Iris pigment epithelial cell (primary cell): Measurements from ENCODE around the gene GEMIN7.

Source experiments
- DNase-seq: peaks from one replicate; pipeline ENCODE4 v3.0.0-alpha.2; 2011; ENCODE audit warnings: low read depth

GEMIN7 gene

GRCh38 chr19:45090034-45090433, 11.0 kb downstream of the GEMIN7 start:
- no peak for DNase-seq

GRCh38 chr19:45090606-45091005, 11.5 kb downstream of the GEMIN7 start:
- DNase-seq = no peak

GRCh38 chr19:45091031-45091923, 12.2 kb downstream of the GEMIN7 start:
- peak; percentile 99 for DNase-seq

- DNase-seq = peak; percentile 97
Measured at GRCh38 chr19:45092747-45093678, 14.0 kb downstream of the GEMIN7 start, which contains the start of gene PPP1R37. Gene PPP1R37 (plus strand): TSS chr19:45093179. CDS start chr19:45093326, 147 bp downstream.

- no peak for DNase-seq
Measured at GRCh38 chr19:45094137-45094536, 15.1 kb downstream of the GEMIN7 start.

- DNase-seq = no peak
Measured at GRCh38 chr19:45094707-45095106, 15.6 kb downstream of the GEMIN7 start.

GRCh38 chr19:45095496-45096413, 16.7 kb downstream of the GEMIN7 start:
- DNase-seq = no peak

- no peak for DNase-seq
Measured at GRCh38 chr19:45096700-45097099, 17.6 kb downstream of the GEMIN7 start.

- DNase-seq = no peak
Measured at GRCh38 chr19:45097450-45097775, 18.4 kb downstream of the GEMIN7 start.

- DNase-seq = peak; percentile 98
Measured at GRCh38 chr19:45097776-45098520, 18.9 kb downstream of the GEMIN7 start.

- DNase-seq = peak; percentile 51
Measured at GRCh38 chr19:45098521-45099466, 19.7 kb downstream of the GEMIN7 start.

- no peak for DNase-seq
Measured at GRCh38 chr19:45099467-45100191, 20.6 kb downstream of the GEMIN7 start.

GRCh38 chr19:45100201-45100600, 21.1 kb downstream of the GEMIN7 start:
- DNase-seq = no peak

- DNase-seq = peak; percentile 35
Measured at GRCh38 chr19:45100846-45101252, 21.8 kb downstream of the GEMIN7 start.

GRCh38 chr19:45101806-45102205, 22.7 kb downstream of the GEMIN7 start:
- DNase-seq = no peak

- DNase-seq = no peak
Measured at GRCh38 chr19:45102481-45102880, 23.4 kb downstream of the GEMIN7 start.

GRCh38 chr19:45103156-45103507, 24.1 kb downstream of the GEMIN7 start:
- DNase-seq = peak; percentile 51

- no peak for DNase-seq
Measured at GRCh38 chr19:45103508-45104319, 24.7 kb downstream of the GEMIN7 start.
